ENCODE measurements around the gene GSTO2. TPM values are rescaled to one million over a fixed set of nuclear protein-coding genes. Genes with fewer than 3 reads are reported as not detected.
A peak's percentile ranks its signal among the peaks of the same experiment; 100 is the strongest.

The GSTO2 gene
- total and polyA plus RNA-seq, 2 of the 13 experiments (the other 11 are each of a cell fraction or from before 2014, with no cell fraction given), result 2.1 to 7.9 TPM

DNA sequence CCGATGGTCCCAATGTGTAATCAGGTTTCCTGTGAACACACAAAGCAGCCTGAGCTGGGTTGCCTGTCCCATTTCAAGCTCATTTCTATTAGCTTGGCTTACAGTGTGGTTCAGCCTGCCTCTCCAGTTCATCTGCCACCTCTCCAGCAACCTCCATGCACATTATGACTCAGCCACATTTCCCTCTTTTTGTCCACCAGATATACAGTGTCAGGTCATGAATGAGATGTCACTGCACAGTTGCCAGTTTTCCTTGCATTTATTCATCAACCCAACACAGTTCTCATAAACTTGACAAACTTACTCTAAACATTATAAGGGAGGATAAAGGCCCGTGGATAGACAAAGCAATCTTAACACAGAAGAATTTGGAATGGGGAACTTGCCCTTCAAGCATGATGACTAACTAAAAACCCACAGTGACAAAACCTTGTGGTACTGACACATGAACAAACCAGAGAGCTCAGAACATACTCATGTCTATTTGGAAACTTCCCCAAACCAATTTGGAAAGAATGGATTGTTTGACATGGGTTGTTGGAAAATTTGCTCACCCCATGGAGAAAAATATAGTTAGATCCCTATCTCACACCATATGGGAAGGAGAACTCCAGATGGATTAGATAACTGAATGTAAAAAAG, 82.2 kb downstream of the GSTO2 start (continued):
- TF ChIP-seq ISX (CRISPR knock-in tag; conservative IDR thresholded peaks at IDR 0.05), result no peak
- TF ChIP-seq DPF2 (CRISPR knock-in tag; IDR thresholded peaks at IDR 0.05; ENCODE audit: borderline replicate concordance, low read depth), result no peak
- no peak for TF ChIP-seq ZNF17 (CRISPR knock-in tag; IDR thresholded peaks at IDR 0.05)
- no peak for TF ChIP-seq ZNF839 (CRISPR knock-in tag; IDR thresholded peaks at IDR 0.05; ENCODE audit: borderline replicate concordance)
- no peak for TF ChIP-seq SMC3 (IDR thresholded peaks at IDR 0.05; ENCODE audit: low read length)
- TF ChIP-seq ZNF567 (CRISPR knock-in tag; IDR thresholded peaks at IDR 0.05; ENCODE audit: borderline replicate concordance), result no peak
- no peak for TF ChIP-seq ZBTB39 (CRISPR knock-in tag; IDR thresholded peaks at IDR 0.05)
- no peak for TF ChIP-seq ZNF326 (CRISPR knock-in tag; IDR thresholded peaks at IDR 0.05; ENCODE audit: borderline replicate concordance)
- TF ChIP-seq FLYWCH1 (CRISPR knock-in tag; IDR thresholded peaks at IDR 0.05), result no peak

- DNase-seq (ENCODE audit: low spot score) (no peak), FAIRE-seq (no peak), ATAC-seq (no peak)
- WGBS (ENCODE audit: low lambda C conversion rate), result 14% methylated on average over 1 of the region's 1 CpG
- Histone ChIP-seq H2AFZ (ENCODE audit: low read length) (no peak overlapping the region), H3K27ac (ENCODE audit: extremely low read length, insufficient read depth, low read length) (no peak overlapping the region), H3K4me2 (ENCODE audit: low read depth, low read length) (peak overlapping the region; percentile 19), H3K4me3 (replicated peaks in 1 of 3; ENCODE audit: insufficient read depth in 1 of 3, low read depth in 2 of 3, low read length in 3 of 3) (no peak overlapping the region; a peak in 2 of 6 replicates), H3K79me2 (ENCODE audit: insufficient read depth, low read length) (no peaks in the 10 kb centered on the region), H3K9ac (ENCODE audit: insufficient read depth, low read depth, low read length) (no peak overlapping the region), H3K4me1 (ENCODE audit: insufficient read depth, low read length) (peaks cover 34% of the 10 kb centered on the region), H3K9me3 (ENCODE audit: low read length) (no peaks in the 10 kb centered on the region), H4K20me1 (ENCODE audit: insufficient read depth, low read length) (no peaks in the 10 kb centered on the region), H3K36me3 (replicated peaks in 1 of 2; ENCODE audit: control insufficient read depth in 1 of 2, insufficient read depth in 2 of 2, low read length in 2 of 2) (no peaks in the 10 kb centered on the region), H3K27me3 (ENCODE audit: control insufficient read depth in 1 of 2, insufficient read depth in 2 of 2, low read length in 2 of 2) (peaks cover 0 to 26% of the 10 kb centered on the region in 2 experiments; a peak in 4 of 5 replicates)
- CTCF ChIA-PET (ENCODE audit: low intra/inter-chr PET ratio, low total read pairs), result interaction anchor here (2.1 to 3.2 kb wide), 2 partner anchors 46 to 47 kb away, joined by 7 to 42 read pairs; no protein-coding TSS in a partner anchor
- BruUV-seq (replicated peaks), result no TSS peak
- in situ Hi-C loops (cut with HindIII; ENCODE audit: extremely low pct_ligation_motif_present, low pct_unique_long_range_greater_than_20kb), result loop anchor here (10.0 kb wide), 1 partner anchor 307 kb away; no protein-coding TSS in a partner anchor
- POLR2A ChIA-PET, result no interaction called here
- intact Hi-C loops (cut with micrococcal nuclease; ENCODE audit: unreplicated experiment), result no loop called here
- TF ChIP-seq ZNF468 (CRISPR knock-in tag; IDR thresholded peaks at IDR 0.05), result no peak
- TF ChIP-seq, protein P1, sequence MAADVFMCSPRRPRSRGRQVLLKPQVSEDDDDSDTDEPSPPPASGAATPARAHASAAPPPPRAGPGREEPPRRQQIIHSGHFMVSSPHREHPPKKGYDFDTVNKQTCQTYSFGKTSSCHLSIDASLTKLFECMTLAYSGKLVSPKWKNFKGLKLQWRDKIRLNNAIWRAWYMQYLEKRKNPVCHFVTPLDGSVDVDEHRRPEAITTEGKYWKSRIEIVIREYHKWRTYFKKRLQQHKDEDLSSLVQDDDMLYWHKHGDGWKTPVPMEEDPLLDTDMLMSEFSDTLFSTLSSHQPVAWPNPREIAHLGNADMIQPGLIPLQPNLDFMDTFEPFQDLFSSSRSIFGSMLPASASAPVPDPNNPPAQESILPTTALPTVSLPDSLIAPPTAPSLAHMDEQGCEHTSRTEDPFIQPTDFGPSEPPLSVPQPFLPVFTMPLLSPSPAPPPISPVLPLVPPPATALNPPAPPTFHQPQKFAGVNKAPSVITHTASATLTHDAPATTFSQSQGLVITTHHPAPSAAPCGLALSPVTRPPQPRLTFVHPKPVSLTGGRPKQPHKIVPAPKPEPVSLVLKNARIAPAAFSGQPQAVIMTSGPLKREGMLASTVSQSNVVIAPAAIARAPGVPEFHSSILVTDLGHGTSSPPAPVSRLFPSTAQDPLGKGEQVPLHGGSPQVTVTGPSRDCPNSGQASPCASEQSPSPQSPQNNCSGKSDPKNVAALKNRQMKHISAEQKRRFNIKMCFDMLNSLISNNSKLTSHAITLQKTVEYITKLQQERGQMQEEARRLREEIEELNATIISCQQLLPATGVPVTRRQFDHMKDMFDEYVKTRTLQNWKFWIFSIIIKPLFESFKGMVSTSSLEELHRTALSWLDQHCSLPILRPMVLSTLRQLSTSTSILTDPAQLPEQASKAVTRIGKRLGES (CRISPR knock-in tag; IDR thresholded peaks at IDR 0.05; ENCODE audit: borderline replicate concordance), result no peak
- TF ChIP-seq SNAPC2 (CRISPR knock-in tag; IDR thresholded peaks at IDR 0.05), result no peak
These were observed 82.9 kb downstream of the GSTO2 start for GRCh38 chr10:104351919-104352318.

All from HepG2 (cell line).